Loucy (cell line): ENCODE measurements around the gene SPSB4.

Source experiments
- H2AFZ ChIP-seq: fragments of 200-600 bp; sonication (generic); 2 replicates; pipeline ENCODE4 v1.6.0; 2016; ENCODE audit warnings: antibody characterized with exemption, mild to moderate bottlenecking, low read length, moderate library complexity
- H3F3A ChIP-seq: fragments of 200-600 bp; 2 replicates; pipeline ENCODE4 v1.6.0; 2016; ENCODE audit warnings: antibody characterized with exemption, low read depth, mild to moderate bottlenecking
- H3K27me3 ChIP-seq: fragments of 200-600 bp; sonication (generic); 2 replicates; pipeline ENCODE4 v1.6.1; 2014; ENCODE audit warnings: low read length, mild to moderate bottlenecking; ENCODE audit not compliant: insufficient read depth, poor library complexity, severe bottlenecking
- H3K36me3 ChIP-seq: fragments of 200-600 bp; sonication (generic); 2 replicates; pipeline ENCODE4 v1.6.1; 2016; ENCODE audit warnings: low read length; ENCODE audit not compliant: insufficient read depth
- H3K4me1 ChIP-seq: fragments of 200-600 bp; sonication (generic); 2 replicates; pipeline ENCODE4 v1.5.1; 2014; ENCODE audit warnings: low read length, mild to moderate bottlenecking; ENCODE audit not compliant: insufficient read depth, poor library complexity, severe bottlenecking
- H3K4me2 ChIP-seq: fragments of 200-600 bp; sonication (generic); 2 replicates; pipeline ENCODE4 v1.6.0; 2014; ENCODE audit warnings: antibody characterized with exemption, low read length, low read depth, mild to moderate bottlenecking; ENCODE audit not compliant: poor library complexity, severe bottlenecking
- H3K4me3 ChIP-seq: fragments of 200-600 bp; sonication (generic); 2 replicates; pipeline ENCODE4 v1.5.1; 2014; ENCODE audit warnings: low read length, mild to moderate bottlenecking, mixed read lengths; ENCODE audit not compliant: poor library complexity, severe bottlenecking
- H3K79me2 ChIP-seq: fragments of 200-600 bp; sonication (generic); 2 replicates; pipeline ENCODE4 v1.6.1; 2014; ENCODE audit warnings: low read length; ENCODE audit not compliant: insufficient read depth
- H3K9ac ChIP-seq: fragments of 200-600 bp; sonication (generic); 2 replicates; pipeline ENCODE4 v1.6.0; 2014; ENCODE audit warnings: mild to moderate bottlenecking, low read depth, low read length, moderate library complexity; ENCODE audit not compliant: poor library complexity, severe bottlenecking
- H3K9me2 ChIP-seq: fragments of 200-600 bp; sonication (generic); replicated peaks from 2 replicates; pipeline ENCODE4 v1.6.1; 2016; ENCODE audit warnings: low read depth, low read length, mixed read lengths
- H3K9me3 ChIP-seq: fragments of 200-600 bp; sonication (generic); 2 replicates; pipeline ENCODE4 v1.6.1; 2014; ENCODE audit warnings: mild to moderate bottlenecking, antibody characterized with exemption, low read length, low read depth; ENCODE audit not compliant: insufficient read depth
- H4K20me1 ChIP-seq: fragments of 200-600 bp; sonication (generic); 2 replicates; pipeline ENCODE4 v1.6.0; 2014; ENCODE audit warnings: antibody characterized with exemption, low read length, mild to moderate bottlenecking; ENCODE audit not compliant: insufficient read depth, poor library complexity, severe bottlenecking
- CTCF ChIP-seq: fragments of 200-600 bp; sonication (generic); conservative IDR thresholded peaks from 2 replicates; pipeline ENCODE4 v1.5.1; 2014; ENCODE audit warnings: mild to moderate bottlenecking, antibody characterized with exemption, low read length
- EZH2phosphoT487 ChIP-seq: fragments of 200-600 bp; IDR thresholded peaks from 2 replicates; pipeline ENCODE4 v1.6.1; 2018; ENCODE audit warnings: antibody characterized with exemption, mild to moderate bottlenecking, moderate library complexity, borderline replicate concordance

SPSB4 gene

GRCh38 chr3:141056751-141057171 lies 5.6 kb downstream of the SPSB4 start:
- Histone ChIP-seq H3F3A (no peaks in the 10 kb centered on the region), H3K4me1 (peaks cover 15% of the 10 kb centered on the region), H3K9me3 (no peaks in the 10 kb centered on the region), H3K9me2 (no peaks in the 10 kb centered on the region), H3K79me2 (peaks cover 17% of the 10 kb centered on the region), H3K4me2 (no peak overlapping the region), H3K4me3 (no peak overlapping the region), H3K9ac (no peak overlapping the region), H3K36me3 (no peaks in the 10 kb centered on the region), H4K20me1 (no peaks in the 10 kb centered on the region), H3K27me3 (peaks cover 11% of the 10 kb centered on the region), H2AFZ (no peak overlapping the region)
- TF ChIP-seq CTCF, result no peak
- no peak for TF ChIP-seq EZH2phosphoT487

DNA sequence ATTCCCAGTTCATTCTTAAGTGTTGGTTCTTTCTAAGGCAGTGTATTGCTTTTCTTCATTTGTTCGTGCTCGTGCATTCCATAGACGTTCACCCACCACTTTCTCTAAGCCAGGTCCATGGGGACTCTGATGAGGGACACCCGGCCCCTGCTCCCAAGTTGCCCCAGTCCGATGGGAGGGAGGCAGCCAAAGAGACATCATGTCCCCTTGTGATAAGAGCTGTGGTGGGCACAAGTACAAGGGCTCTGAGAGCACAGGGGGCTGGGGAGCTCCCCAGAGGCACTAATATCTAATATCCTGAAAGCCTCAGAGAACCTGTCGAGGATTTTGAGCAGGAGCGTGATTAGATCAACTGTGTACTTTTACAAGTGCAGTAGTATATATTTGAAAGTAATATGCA lies 6.3 kb downstream of the SPSB4 start:
- H3K9me2 ChIP-seq, result no peaks in the 10 kb centered on the region
- TF ChIP-seq CTCF (no peak), EZH2phosphoT487 (no peak)
- H3K79me2 ChIP-seq, result peaks cover 16% of the 10 kb centered on the region

DNA sequence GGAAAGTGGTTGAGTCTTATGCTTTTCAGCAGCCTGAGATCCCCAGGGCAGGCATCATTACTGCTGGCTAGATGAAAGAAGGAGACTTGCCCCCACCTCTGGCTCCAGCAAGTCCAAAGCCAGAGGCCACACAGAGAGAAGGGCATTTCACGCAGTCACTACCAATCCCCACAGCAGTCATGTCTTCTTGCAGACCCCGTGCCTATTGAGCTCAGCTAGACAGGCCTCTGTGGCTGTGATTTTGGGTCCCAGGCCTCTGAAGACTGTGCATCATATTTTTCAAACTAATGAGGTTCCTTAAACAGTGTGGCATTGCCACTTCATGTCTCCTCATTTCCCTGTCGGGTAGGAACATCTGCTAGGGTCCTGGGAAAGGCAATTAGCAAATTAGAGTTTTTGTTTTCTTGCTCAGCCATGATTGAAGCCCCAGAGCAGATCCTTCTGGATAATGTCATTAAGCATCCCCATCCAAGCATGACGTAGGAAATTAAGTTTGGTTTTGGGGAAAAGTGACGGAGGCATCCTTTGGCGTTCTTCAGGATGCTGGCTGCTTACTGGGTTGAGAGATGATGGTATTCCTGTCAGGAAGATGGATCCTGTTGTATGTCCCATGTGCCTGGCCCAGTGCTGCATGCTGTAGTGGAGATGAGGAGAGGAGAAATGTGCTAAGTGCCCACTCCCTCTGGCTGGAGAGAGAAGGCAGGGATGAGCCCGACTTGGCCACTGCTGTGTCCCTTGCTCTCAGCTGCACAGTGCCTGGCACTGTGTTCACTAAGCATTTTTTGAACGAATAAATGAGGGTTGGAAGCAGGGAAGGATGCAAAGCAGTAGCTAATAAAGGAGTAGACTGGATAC lies 7.0 kb downstream of the SPSB4 start:
- H3F3A ChIP-seq, result no peaks in the 10 kb centered on the region
- H3K4me2 ChIP-seq, result no peak overlapping the region
- H3K79me2 ChIP-seq, result peaks cover 14% of the 10 kb centered on the region
- H3K9me3 ChIP-seq, result no peaks in the 10 kb centered on the region
- no peaks in the 10 kb centered on the region for H3K27me3 ChIP-seq
- no peak overlapping the region for H2AFZ ChIP-seq
- H3K4me1 ChIP-seq, result peaks cover 14% of the 10 kb centered on the region
- no peak for TF ChIP-seq CTCF
- no peak for TF ChIP-seq EZH2phosphoT487
- H3K9ac ChIP-seq, result no peak overlapping the region
- H3K36me3 ChIP-seq, result no peaks in the 10 kb centered on the region
- no peaks in the 10 kb centered on the region for H4K20me1 ChIP-seq
- H3K9me2 ChIP-seq, result no peaks in the 10 kb centered on the region
- no peak overlapping the region for H3K4me3 ChIP-seq

More for the DNA sequence above, 6.3 kb downstream of the SPSB4 start:
- Histone ChIP-seq H3K4me2 (no peak overlapping the region), H3K9me3 (no peaks in the 10 kb centered on the region), H3F3A (no peaks in the 10 kb centered on the region), H3K36me3 (no peaks in the 10 kb centered on the region), H3K4me3 (no peak overlapping the region), H3K4me1 (peaks cover 10% of the 10 kb centered on the region), H4K20me1 (no peaks in the 10 kb centered on the region), H3K27me3 (peaks cover 5% of the 10 kb centered on the region), H3K9ac (no peak overlapping the region), H2AFZ (no peak overlapping the region)
